Lung (tissue), 12 donors: Measurements from ENCODE around the gene PSTK. TPM values are rescaled to one million over a fixed set of nuclear protein-coding genes. Genes with fewer than 3 reads are reported as not detected.

Source experiments
- ATAC-seq: fragments of 200-7000 bp; cut with Tn5 transposase; one replicate; pipeline ENCODE4 v1.9.1; 2020; ENCODE audit warnings: moderate number of reproducible peaks; ENCODE audit not compliant: insufficient read depth, low FRiP score
- DNase-seq, 3 donors: peaks; one replicate each; pipeline ENCODE4 v3.0.0-alpha.2; 2013 to 2017
- H3K27ac ChIP-seq, 2 donors: one replicate each; pipeline ENCODE4 v1.5.1; 2013; ENCODE audit warnings: mild to moderate bottlenecking in 2 of 2, moderate library complexity in 2 of 2, control low read depth in 1 of 2, inconsistent platforms in 1 of 2, low read depth in 1 of 2, low read length in 1 of 2
- H3K27me3 ChIP-seq, 3 donors: one replicate each; pipeline ENCODE4 v1.5.1; 2013; ENCODE audit warnings: low read length in 2 of 3; ENCODE audit not compliant: control insufficient read depth in 3 of 3, insufficient read depth in 3 of 3
- H3K36me3 ChIP-seq, 4 donors: one replicate each; pipeline ENCODE4 v1.5.1; 2013; ENCODE audit warnings: low read length in 4 of 4, mild to moderate bottlenecking in 1 of 4, moderate library complexity in 1 of 4; ENCODE audit not compliant: control insufficient read depth in 4 of 4, insufficient read depth in 4 of 4
- H3K4me1 ChIP-seq, 5 donors: one replicate each; pipeline ENCODE4 v1.5.1; 2013; ENCODE audit warnings: low read length in 5 of 5, mild to moderate bottlenecking in 2 of 5, moderate library complexity in 1 of 5; ENCODE audit not compliant: control insufficient read depth in 5 of 5, insufficient read depth in 5 of 5
- H3K4me3 ChIP-seq: one replicate; pipeline ENCODE4 v1.5.1; 2013; ENCODE audit warnings: mild to moderate bottlenecking, control low read depth, moderate library complexity
- H3K9ac ChIP-seq, 2 donors: one replicate each; pipeline ENCODE4 v1.5.1; 2013; ENCODE audit warnings: low read length in 2 of 2, control low read depth in 1 of 2; ENCODE audit not compliant: insufficient read depth in 1 of 2
- H3K9me3 ChIP-seq, 4 donors: one replicate each; pipeline ENCODE4 v1.5.1; 2013; ENCODE audit warnings: low read length in 3 of 4, mild to moderate bottlenecking in 1 of 4, moderate library complexity in 1 of 4; ENCODE audit not compliant: control insufficient read depth in 4 of 4, insufficient read depth in 3 of 4
- WGBS, 2 donors: extraction: QIAGEN DNeasy Blood & Tissue Kit; methylation state at CpG; one replicate each; pipeline ENCODE4 v1.1.7; 2013; 5-methylcytosine and 5-hydroxymethylcytosine counted together
- polyA plus RNA-seq, 2 donors: library from polyadenylated mRNA; stranded (reverse); fragments of 200-250 nt; gene quantifications; one replicate each; pipeline ENCODE4 v1.2.1, GENCODE V29; 2013
- total RNA-seq, 2 donors: library from RNA; depleted of rRNA in 1 of 2; stranded (reverse); fragments of >200 nt in 1 of 2; gene quantifications; one replicate each; pipeline ENCODE4 v1.2.1, GENCODE V29; 2014 to 2021
- TF ChIP-seq, protein P1 (sequence below): IDR thresholded peaks from 2 replicates; pipeline ENCODE4 v1.5.1; 2012; ENCODE audit warnings: mild to moderate bottlenecking; ENCODE audit errors: control extremely low read depth, extremely low read depth
- donor health status: control.
- donor health status: control.
- donor health status: Bipolar disorder and iron deficiency.
- donor health status: healthy.
- donor health status: DM: yes; HTN: yes; CAD: no.

PSTK gene
- total and polyA plus RNA-seq, 4 donors = 1.8 to 5.0 (median 3.3) TPM

- Histone ChIP-seq H3K36me3 (no peaks in the 10 kb centered on the region), H3K27me3 (no peaks in the 10 kb centered on the region), H3K4me1 (no peaks in the 10 kb centered on the region), H3K4me3 (no peak overlapping the region), H3K27ac (no peak overlapping the region), H3K9ac (no peak overlapping the region), H3K9me3 (peaks cover 0 to 11% (median 5%) of the 10 kb centered on the region in 4 donors)
- DNase-seq = no peak
- no peak for ATAC-seq
- TF ChIP-seq, protein P1, sequence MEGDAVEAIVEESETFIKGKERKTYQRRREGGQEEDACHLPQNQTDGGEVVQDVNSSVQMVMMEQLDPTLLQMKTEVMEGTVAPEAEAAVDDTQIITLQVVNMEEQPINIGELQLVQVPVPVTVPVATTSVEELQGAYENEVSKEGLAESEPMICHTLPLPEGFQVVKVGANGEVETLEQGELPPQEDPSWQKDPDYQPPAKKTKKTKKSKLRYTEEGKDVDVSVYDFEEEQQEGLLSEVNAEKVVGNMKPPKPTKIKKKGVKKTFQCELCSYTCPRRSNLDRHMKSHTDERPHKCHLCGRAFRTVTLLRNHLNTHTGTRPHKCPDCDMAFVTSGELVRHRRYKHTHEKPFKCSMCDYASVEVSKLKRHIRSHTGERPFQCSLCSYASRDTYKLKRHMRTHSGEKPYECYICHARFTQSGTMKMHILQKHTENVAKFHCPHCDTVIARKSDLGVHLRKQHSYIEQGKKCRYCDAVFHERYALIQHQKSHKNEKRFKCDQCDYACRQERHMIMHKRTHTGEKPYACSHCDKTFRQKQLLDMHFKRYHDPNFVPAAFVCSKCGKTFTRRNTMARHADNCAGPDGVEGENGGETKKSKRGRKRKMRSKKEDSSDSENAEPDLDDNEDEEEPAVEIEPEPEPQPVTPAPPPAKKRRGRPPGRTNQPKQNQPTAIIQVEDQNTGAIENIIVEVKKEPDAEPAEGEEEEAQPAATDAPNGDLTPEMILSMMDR = no peak
These were observed 13.3 kb upstream of the PSTK start for GRCh38 chr10:122966879-122967278.

- peaks cover 0 to 11% (median 5%) of the 10 kb centered on the region in 4 donors for H3K9me3 ChIP-seq
- H3K4me3 ChIP-seq = no peak overlapping the region
- H3K27ac ChIP-seq = no peak overlapping the region
- H3K36me3 ChIP-seq = no peaks in the 10 kb centered on the region
- H3K27me3 ChIP-seq = no peaks in the 10 kb centered on the region
- H3K4me1 ChIP-seq = no peaks in the 10 kb centered on the region
- no peak for ATAC-seq
- WGBS, 2 donors = 75 to 81% methylated on average over 3 of the region's 3 CpGs
- TF ChIP-seq, protein P1 = no peak
- DNase-seq = no peak
- no peak overlapping the region for H3K9ac ChIP-seq
These were observed 11.5 kb upstream of the PSTK start for GRCh38 chr10:122968698-122969097.

DNA sequence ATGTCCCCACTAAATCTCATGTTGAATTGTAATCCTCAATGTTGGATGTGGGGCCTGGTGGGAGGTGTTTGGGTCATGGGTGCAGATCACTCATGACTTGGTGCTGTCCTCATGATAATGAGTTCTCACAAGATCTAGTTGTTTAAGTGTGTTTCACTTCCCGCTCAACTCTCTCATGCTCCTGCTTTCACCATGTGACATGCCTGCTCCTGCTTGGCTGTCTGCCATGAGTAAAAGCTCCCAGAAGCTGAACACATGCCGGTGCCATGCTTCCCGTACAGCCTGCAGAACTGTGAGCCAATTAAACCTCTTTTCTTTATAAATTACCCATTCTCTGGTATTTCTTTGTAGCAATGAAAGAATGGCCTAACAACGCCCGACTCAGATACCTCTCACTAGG is 6.2 kb upstream of the PSTK start:
- no peaks in the 10 kb centered on the region for H3K4me1 ChIP-seq
- H3K36me3 ChIP-seq = no peaks in the 10 kb centered on the region
- peak in 1 of 3 donors; percentile 32 for DNase-seq
- H3K27ac ChIP-seq = no peak overlapping the region
- H3K4me3 ChIP-seq = no peak overlapping the region
- H3K9ac ChIP-seq = no peak overlapping the region
- no peaks in the 10 kb centered on the region for H3K27me3 ChIP-seq
- TF ChIP-seq, protein P1 = no peak
- WGBS, 2 donors = 61 to 81% methylated on average over 5 of the region's 5 CpGs
- no peak for ATAC-seq
- no peaks in the 10 kb centered on the region for H3K9me3 ChIP-seq

- WGBS, 2 donors = 82 to 89% methylated on average over 3 of the region's 3 CpGs
- H3K27ac ChIP-seq = no peak overlapping the region
These were observed 5.6 kb upstream of the PSTK start for GRCh38 chr10:122974543-122975064.

More at GRCh38 chr10:122974543-122975064, 5.6 kb upstream of the PSTK start:
- TF ChIP-seq, protein P1 = no peak
- H3K36me3 ChIP-seq = no peaks in the 10 kb centered on the region
- no peak overlapping the region for H3K9ac ChIP-seq
- DNase-seq = no peak
- no peaks in the 10 kb centered on the region for H3K27me3 ChIP-seq
- no peak overlapping the region for H3K4me3 ChIP-seq
- no peaks in the 10 kb centered on the region for H3K9me3 ChIP-seq
- peaks cover 0 to under 1% (median 0%) of the 10 kb centered on the region in 5 donors for H3K4me1 ChIP-seq
- no peak for ATAC-seq
